Activated CD4-positive, alpha-beta T cell treated with anti-CD3 and anti-CD28 coated beads, Interleukin-2, amount 50 U/mL, for 24 hours (primary cell): ENCODE measurements around the gene NOL3.
"Not testable (repeated sequence)": the region's sequence is repeated elsewhere in the genome, so short reads cannot be mapped to it uniquely, and the experiment has no call there.

Experiments used
- DNase-seq, 2 donors: peaks; one replicate each; pipeline ENCODE4 v3.0.0-alpha.2; 2020; ENCODE audit warnings: low read depth in 1 of 2, low spot score in 1 of 2

NOL3 gene

DNA sequence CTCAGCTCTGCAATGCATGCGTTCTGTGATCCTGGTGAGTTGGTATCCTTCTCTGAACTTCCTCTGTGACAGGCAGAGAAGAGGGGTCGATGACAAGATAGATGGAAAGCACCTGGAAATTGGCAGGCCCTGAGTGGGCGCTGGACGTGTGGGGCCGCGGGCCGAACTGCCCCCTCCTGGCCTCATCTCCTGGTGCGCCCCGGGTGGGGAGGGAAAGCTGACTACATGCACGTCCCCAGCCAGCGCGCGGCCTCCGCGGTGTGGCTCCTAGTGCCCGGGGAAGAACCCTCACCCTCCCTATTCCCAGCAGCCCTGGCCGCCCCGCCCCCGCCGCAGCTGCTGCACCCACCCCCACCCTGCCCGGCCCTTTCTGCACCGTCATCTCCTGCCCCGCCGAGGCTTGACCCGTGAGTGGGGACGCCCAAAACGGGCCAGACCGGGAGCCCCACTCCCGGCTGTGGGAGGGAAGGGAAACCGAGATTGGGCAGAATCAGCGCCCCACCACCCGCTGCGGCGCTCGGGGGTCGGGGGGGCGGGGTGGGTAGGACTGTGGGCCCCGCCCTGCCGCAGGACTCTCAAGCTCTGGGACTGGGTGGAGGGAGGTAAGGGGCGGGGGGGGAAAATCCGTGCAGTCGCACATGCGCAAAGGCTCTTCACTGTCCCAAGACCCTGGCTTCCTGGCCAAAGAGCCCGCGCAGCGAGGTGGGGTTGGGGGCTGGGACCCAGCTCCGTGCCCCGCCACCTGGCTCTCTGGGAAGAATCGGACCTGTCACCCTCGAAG is at the start of gene NOL3:
Gene NOL3 (plus strand): TSS at position 371 of the 781 bp plus-strand sequence.
- DNase-seq = no peak

DNA sequence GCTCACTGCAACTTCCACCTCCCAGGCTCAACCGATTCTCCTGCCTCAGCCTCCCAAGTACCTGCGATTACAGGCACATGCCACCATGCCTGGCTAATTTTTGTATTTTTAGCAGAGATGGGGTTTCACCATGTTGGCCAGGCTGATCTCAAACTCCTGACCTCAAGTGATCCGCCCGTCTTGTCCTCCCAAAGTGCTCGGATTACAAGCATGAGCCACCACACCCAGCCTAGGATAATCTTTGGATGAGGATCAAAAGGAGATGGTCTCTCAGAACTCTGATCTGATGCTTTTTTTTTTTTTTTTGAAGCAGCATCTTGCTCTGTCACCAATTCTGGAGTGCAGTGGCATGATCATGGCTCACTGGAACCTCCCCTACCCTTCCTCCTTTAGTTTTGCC is 47.5 kb upstream of the NOL3 start:
- not testable (repeated sequence) for DNase-seq

DNA sequence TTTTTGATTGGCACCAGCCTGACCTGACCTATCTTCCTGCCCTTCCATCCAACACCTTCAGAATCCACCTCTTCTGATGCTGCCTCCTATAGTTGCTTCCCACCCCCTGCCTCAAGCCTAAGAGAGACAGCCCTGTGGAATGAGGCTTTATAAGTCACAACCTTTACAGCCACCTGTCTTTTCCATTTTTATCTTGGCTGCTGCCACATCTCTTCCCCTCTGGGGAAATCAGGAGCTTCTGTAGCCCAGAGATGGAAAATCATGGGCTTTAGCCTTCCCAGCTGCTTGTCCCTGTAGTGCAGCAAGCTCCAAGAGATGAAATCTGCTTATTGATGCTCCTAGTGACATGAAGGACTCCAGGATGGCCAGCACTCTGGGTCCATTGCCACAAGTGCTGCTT is 41.9 kb upstream of the NOL3 start:
- no peak for DNase-seq

DNA sequence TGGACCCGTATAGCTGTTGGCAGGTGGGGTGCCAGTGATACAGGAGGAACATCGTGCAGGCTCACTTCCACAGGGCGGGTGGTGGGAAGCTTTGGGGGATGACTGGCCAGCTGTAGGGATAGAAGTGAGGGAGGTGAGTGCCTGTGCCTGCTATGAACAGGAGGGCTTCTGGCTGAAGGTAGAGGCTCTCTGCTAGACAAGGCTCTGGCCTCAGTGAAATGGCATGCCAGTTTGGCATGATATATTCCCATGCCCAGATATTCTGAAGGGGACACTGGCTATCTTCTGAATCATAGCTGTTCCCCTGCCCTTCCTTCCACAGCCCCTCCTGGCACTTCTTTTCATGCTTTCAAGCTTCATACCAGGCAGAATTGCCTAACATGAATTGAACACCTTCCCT is 41.5 kb upstream of the NOL3 start:
- no peak for DNase-seq

DNA sequence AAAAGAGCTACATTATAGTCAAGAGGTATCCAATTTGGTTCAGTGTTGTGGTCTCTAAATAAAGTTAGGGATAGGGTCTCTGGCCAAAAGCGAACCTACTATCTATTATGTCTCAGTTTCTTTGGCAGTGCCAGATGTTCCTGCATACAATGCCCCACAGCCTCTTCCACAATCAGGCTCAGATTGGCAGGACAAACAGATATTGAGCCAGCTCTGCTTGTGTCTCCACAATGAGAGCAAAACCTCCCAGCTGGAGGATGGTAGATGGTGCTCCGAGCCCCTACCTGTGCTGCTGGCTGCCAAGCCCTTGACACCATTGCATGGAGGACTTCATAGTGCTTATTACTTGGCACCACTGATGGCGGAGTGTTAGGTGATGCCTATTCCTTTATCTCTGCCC is 40.9 kb upstream of the NOL3 start:
- DNase-seq = no peak

DNA sequence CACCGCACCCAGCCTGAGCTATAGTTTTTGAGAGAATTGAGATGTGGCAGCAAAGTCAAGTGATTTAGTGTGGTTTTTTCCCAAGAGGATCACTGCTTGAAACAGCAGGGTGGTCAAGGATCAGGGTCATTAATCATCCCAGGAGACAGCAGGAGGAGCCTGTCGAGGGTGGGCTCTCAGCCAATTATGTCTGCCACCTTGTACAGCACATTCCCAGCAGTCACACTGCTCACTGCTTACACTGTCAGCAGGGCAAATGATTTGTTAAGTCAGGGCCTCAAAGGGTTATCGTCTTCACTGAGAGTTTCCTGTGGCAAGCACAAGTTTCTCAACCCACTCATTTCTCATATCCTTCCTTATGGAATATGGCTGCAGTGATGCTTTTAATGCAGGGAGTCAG is 32.7 kb upstream of the NOL3 start:
- DNase-seq = no peak

DNA sequence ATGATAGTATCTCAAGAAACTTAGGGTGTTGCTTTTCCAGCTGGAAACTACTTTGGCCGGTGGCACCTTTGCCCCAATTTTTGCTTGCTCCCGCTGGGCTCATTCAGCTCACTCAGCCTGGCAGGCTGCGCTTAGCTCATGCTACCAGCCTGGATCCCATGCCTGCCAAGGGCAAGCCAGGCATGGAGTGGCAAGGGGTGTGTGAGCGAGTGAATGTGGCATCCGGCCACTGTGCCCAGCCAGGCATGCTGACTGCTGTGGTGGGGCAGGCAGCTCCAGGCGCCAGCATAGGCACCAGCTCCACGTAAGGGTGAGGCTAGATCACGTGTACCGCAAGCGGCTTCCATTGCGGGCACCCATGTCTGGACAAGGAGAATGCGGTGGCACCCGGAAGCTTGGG is 28.9 kb upstream of the NOL3 start:
- DNase-seq = no peak

DNA sequence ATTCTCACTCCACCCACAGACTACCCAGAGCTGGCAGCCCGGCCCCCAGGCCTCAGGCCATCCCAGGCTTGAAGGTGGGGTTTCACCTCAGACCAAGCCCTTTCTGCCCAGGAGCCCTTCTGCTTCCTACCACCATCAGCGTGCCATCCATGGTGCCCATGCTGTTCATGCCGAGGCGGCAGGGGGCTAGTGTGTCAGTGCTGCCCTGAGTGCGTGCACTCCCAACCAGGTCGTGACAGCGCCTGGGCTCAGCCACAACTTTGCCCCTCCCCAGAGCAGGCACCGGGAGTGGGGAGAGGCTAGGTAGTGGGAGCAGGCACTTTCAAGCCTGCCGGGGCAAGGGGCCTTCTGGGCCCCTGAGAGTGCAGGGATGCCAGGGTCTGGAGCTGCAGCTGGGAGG is 28.0 kb upstream of the NOL3 start:
- DNase-seq = no peak

DNA sequence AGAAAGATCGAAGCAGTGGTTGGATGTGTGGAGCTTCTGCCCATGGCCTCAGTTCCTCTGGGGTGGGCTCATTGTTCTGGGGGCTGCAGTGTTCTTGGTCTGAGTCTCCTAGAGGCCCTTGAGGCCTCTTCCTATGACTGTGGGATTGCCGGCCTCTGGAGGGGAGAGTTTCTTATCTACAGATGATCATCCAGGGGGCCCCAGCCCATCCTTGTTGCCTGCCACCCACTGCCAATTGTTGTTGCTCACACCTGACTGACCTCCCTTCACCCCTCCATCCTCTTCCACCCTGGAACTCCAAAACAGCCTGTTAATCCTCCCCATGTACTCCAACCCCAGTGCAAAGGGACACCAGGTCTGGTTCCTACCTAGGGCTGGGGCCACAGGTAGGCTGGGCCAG is 25.4 kb upstream of the NOL3 start:
- no peak for DNase-seq

DNA sequence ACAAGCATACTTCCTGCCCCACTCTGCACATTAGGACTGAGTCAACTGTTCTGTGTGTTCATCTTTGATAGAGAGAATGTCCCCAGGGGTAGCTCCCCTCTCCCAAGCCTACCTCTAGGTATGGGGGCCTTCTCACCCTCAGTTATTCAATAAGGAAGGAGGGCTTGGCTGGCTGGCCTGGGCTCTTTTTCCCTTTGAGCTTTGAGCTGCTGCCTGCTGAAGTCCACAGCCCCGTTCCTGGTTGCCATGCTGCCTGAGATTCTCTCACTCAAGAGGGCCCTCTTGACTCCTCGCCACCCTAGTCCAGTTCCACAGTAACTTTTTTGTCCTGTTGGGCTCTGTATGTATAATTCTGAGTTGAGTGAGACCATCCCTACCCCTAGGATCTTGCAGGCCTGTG is 24.6 kb upstream of the NOL3 start:
- no peak for DNase-seq

DNA sequence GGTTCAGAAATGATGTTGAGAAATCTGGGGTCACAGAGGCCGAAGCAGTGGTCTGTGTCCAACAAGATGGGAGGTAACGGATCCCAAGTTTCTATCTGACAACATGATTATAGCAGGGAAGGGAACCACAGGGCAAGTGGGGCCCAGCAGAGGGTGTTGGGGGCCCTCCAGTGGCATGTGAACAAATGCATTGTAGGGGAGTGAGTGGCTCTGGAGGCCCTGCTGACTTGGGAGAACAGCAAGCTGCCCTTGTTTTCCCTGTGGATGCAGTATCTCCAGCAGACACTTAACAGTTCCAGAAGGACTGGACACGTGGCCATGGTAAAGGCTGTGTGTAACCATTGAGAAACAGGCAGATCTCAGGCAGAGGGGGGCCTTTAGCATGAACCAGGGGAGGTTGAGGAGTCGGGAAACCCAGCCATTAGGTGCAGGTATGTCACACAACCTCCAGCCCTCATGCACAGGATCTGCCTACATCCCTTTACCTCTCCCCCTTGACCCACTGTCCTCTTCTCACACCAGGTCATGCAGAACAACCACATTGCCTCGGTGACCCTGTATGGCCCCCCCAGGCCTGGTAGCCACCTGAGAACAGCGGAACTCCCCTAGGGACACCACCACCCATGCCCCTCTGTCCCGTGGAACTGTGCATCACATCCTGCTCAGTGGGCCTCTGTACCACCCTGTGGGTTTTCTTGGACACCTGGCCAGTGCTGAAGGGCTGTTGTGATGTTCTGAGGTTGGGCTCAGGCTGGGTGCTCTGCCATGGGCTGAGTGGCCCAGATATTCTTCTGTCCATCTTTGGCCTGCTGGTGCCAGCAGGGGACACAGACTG is 23.6 kb upstream of the NOL3 start:
- no peak for DNase-seq

DNA sequence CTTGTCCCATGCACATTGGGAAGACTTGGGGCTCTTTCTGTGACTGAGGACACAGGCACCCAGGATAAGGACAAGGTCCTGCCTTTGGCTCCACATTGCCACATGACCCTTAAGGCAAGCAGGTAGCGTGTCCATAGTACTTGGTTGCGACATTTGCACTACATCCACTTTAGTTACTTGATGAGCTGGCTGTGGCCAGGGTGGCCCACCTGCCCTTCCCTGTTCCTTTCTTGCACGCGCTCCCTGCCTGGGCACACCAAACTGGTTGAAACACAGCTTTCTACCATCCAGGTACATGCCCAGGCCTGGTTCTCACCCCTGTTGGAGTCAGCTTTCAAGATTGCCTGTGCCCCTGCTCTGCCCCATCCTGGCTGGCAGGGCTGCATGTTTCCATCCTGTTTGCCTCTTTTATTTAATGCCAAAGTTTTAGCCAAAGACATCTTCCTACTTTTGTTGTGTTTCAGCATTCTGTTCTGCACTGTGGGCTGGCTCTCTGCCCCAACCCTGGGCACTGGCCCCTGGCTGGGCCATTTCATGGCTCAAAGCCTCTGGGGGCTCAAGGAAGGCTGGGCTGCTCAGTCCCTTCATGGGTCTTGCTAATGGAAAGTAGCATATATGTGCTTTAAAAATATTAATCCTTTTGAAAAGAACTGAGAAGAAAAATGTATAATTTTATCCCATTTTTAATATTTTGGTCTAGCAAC is 22.7 kb upstream of the NOL3 start:
- DNase-seq = no peak

DNA sequence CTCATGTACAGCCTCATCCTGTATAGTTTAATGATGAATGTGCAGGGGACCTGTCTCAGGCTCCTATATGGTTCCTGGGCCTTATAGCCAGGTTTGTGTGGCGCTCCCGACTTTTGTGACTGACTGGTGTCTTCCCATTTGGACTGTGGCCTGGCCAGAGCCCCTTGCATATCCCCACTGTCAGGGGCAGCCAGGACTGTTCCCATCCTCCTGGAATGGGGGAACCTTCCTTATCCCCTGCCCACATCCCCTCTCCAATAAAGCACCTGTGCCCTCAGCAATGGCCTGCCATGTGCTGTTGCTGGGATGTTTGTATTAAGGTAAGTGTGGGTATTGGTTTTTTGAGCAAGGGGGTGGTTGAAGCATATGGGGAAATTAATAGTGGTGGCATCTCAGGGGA is 22.1 kb upstream of the NOL3 start:
- no peak for DNase-seq

DNA sequence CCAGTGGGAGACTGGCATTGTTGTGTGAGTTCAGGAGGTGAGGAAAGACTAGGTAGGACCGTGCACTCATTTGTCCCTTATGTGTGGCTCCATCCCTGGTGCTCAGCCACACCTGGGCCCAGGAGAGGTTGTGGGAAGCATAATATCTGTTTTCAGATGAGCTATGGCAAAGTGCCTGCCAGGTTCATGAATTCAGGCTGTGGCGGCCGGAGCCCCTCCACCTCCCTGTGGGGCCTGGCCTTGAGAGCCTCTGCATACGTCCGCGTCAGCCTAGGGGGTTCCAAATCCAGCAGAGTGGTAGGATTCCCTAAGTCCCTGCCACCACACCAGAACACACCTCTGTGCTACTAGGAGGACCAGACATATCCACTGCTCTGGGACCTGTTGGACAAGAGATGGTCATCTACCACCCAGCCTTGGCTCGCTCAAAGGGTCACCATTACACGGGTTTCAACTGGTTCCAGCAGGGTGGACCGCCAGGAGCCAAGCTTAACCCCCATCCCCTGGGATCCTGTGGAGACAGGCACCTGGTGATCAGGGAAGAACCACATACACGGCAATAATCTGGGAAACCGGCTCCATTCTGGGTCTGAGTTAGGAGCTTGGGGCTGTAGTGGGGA is 21.6 kb upstream of the NOL3 start:
- DNase-seq = no peak

DNA sequence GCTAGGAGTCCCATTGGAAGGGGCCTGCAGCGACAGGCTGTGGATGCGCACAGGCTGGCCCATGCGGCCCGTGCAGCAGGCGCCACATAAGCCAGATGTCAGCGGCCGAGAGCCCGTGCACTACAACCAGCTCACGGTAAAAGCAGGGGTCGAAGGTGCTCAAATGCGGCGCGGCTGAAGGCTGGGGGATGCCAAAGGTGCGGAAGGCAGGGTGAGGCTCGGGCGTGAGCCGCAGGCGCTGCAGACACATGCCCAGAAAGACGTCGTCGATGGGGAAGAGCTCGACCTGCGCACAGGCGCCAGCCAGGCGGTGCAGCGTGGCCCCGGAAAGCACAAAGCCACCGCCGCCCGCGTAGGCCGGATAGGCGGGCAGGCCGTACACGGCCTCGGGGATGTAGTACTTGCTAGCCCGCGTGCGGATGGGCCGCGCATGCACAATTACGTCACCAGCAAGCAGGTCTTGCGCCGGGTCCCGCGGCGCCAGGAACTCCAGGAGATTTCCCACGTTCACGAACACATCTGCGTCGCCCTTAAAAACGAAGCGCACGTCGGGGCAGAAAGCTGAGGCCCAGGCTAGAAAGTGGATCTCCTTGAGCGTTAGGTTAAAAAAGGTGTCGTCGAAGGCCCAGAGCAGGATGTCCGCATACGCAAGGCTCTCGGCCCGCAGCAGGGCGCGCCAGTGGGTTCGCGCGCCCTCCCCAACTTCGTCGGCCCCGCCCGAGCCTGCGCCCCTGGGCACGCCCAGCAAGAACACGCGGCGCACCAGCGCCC is 20.9 kb upstream of the NOL3 start:
- DNase-seq = no peak

DNA sequence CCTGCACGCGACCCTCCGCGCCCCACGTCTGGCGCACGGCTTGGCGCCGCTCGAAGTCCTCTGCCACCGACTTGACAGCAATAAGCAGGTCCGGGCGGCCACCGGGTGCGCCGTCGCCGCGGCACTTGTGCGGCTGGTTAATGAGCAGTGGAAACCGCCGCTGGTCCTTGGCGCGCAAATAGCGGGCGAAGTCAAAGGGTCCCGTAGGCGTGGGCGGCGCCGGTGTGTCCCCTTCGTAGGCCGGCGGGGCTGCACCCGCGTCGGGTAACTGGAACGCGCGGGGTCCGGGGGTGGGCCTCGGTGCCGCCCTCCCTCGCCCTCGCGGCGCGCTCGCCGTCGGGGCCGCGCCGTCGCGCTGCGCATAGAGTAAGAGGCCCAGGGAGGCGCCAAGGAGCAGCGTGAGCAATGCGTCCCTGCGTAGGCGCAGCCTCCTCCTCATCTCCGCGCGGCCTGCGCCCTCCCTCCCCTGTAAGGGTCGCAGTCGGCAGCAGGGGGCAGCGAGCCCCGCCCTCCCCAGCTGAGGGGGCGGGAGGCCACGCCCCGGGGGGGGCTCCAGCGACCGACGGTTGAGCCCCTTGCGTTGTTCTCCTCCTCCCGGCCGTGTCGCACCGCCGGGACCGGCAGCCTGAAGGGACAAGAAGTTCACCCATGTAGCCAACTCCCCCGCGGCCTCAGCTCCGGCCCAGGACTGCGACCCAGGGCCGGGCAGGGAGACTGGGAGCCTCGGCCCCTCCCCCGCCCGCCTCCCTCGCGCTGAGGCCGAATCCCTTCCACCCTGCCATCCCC is 20.1 kb upstream of the NOL3 start:
- no peak for DNase-seq

DNA sequence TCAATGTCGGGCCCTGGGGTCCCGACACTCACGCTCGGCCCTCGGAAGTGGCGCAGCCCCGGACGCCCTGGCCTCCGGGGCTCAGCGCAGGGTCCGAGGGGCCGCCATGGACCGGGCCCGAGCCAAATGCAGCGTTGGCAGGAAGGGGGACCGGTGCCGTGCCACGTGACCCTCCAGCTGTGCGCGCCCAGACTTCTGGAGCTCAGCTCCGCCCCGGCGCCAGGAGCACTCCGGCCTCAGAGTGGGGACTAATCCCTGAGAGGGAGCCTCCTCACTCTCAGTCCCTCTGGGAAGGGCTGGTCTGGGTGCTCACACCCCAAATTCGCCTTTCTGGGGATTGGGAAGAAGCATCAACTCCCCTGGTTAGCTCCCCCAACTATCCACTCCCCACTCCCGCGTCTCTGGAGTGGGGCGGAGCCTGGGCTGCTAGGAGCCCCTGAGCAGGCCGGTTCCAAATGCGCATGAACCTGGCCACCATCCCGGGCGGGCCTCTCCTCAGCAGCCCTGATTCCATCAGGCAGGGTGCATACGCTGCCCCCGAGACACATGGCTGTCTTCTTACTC is 19.4 kb upstream of the NOL3 start, which contains the start of gene B3GNT9:
Gene B3GNT9 (minus strand): TSS at position 166 of the 564 bp plus-strand sequence. CDS start 513 bp downstream, outside the sequence.
- DNase-seq = no peak

DNA sequence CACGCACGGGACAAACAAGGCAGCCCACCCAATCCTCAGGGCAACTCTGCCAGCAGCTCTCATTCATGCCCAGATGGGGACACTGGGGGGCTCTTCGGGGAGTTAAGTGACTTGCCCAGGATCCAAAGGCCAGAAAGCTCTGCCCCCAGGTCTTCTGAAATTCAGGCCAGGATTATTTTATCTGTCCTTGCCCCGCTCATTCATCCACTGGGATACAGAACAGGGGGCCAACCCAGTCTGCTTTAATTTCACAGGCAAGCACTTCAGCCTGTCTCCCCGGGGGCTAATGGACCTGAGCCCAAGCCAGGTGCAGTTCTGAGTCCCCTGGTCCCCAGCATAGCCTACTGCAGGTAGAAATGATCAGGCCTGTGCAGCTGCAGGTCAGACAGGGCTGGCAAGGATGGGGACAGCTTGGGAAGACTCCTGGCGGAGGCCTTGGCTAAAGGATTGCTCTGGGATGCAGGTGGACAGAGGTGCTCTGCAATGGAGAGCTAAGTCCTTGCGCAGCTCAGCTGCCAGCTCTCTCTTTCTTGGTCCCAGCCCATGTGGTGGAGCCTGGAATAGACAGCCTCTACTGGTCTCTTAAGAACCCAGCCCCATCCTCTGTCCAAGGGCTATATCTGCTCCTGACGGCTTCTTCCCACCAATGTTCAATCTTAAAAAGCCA is 18.8 kb upstream of the NOL3 start:
- no peak for DNase-seq
